ENCODE results near the gene TGFBR3.

- TF ChIP-seq, protein P1, sequence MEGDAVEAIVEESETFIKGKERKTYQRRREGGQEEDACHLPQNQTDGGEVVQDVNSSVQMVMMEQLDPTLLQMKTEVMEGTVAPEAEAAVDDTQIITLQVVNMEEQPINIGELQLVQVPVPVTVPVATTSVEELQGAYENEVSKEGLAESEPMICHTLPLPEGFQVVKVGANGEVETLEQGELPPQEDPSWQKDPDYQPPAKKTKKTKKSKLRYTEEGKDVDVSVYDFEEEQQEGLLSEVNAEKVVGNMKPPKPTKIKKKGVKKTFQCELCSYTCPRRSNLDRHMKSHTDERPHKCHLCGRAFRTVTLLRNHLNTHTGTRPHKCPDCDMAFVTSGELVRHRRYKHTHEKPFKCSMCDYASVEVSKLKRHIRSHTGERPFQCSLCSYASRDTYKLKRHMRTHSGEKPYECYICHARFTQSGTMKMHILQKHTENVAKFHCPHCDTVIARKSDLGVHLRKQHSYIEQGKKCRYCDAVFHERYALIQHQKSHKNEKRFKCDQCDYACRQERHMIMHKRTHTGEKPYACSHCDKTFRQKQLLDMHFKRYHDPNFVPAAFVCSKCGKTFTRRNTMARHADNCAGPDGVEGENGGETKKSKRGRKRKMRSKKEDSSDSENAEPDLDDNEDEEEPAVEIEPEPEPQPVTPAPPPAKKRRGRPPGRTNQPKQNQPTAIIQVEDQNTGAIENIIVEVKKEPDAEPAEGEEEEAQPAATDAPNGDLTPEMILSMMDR (conservative IDR thresholded peaks at IDR 0.05; ENCODE audit: low read depth, low read length), result no peak
- TF ChIP-seq EZH2 (IDR thresholded peaks at IDR 0.05; ENCODE audit: borderline replicate concordance, low read depth, low read length, poor library complexity, severe bottlenecking), result no peak
Observed at GRCh38 chr1:91827459-91828321, 58.3 kb downstream of the TGFBR3 start.

Data from A673 (cell line).